ENCODE data around the gene MOB3B. TPM values are rescaled to one million over a fixed set of nuclear protein-coding genes. Genes with fewer than 3 reads are reported as not detected.

MOB3B gene
- total and polyA plus RNA-seq, 10 of the 15 experiments (the other 5 are each of a cell fraction or from before 2014, with no cell fraction given), result 0.44 to 2.7 (median 0.91) TPM

- no peak overlapping the region for H3K4me3 ChIP-seq
- in situ Hi-C loops (cut with MboI), result no loop called here
- DNase-seq (ENCODE audit: low read depth, low spot score) (no peak), FAIRE-seq (no peak), ATAC-seq (no peak)
- ChIA-PET RAD21 (ENCODE audit: unreplicated experiment) (interaction anchor here (2.5 kb wide), 1 partner anchor 192 kb away, joined by 10 read pairs; the partner anchor contains the start of gene MOB3B), POLR2A (no interaction called here), SMC1A (ENCODE audit: uncharacterized antibody, unreplicated experiment) (interaction anchor here (0.7 to 1.9 kb wide), 5 partner anchors 29 to 226 kb away, joined by 3 to 5 read pairs (median 3); partner anchors contain the start of gene MOB3B), CTCF (interaction anchor here (1.5 kb wide), 1 partner anchor 208 kb away, joined by 9 read pairs; no protein-coding TSS in a partner anchor)
- no TSS peak for BruUV-seq (replicated peaks)
- no peak overlapping the region for H3K27ac ChIP-seq (ENCODE audit: control insufficient read depth, insufficient read depth)
- no peak overlapping the region for H2AFZ ChIP-seq (ENCODE audit: control insufficient read depth, low read depth, low read length)
- H3K4me2 ChIP-seq (ENCODE audit: control insufficient read depth, insufficient read depth), result no peak overlapping the region
- no peak overlapping the region for H3K9ac ChIP-seq (ENCODE audit: control insufficient read depth, insufficient read depth, low read length)
- no peaks in the 10 kb centered on the region for H3K36me3 ChIP-seq (ENCODE audit: control insufficient read depth in 2 of 2, insufficient read depth in 2 of 2, low read length in 1 of 2)
- no peaks in the 10 kb centered on the region for H3K4me1 ChIP-seq (ENCODE audit: control insufficient read depth, insufficient read depth, low read length)
- no peaks in the 10 kb centered on the region for H3K9me3 ChIP-seq (replicated peaks; ENCODE audit: control insufficient read depth, insufficient read depth, low read length)
- H4K20me1 ChIP-seq (ENCODE audit: control insufficient read depth, insufficient read depth), result no peaks in the 10 kb centered on the region
- TF ChIP-seq SMC3 (IDR thresholded peaks at IDR 0.05; ENCODE audit: borderline replicate concordance, low read length) (no peak), SREBF1 (IDR thresholded peaks at IDR 0.05; ENCODE audit: low read length) (no peak), RB1 (IDR thresholded peaks at IDR 0.05; ENCODE audit: borderline replicate concordance) (no peak), FOXK2 (IDR thresholded peaks at IDR 0.05) (no peak), STAT1 (conservative IDR thresholded peaks at IDR 0.05) (no peak), ZNF207 (IDR thresholded peaks at IDR 0.05; ENCODE audit: borderline replicate concordance) (no peak), TBL1XR1 (IDR thresholded peaks at IDR 0.05; ENCODE audit: low read depth, low read length) (no peak), SIN3A (IDR thresholded peaks at IDR 0.05; ENCODE audit: low read depth, low read length) (no peak), SMARCA5 (IDR thresholded peaks at IDR 0.05) (no peak), ASH2L (IDR thresholded peaks at IDR 0.05; ENCODE audit: borderline replicate concordance, low read depth) (no peak), HDGF (IDR thresholded peaks at IDR 0.05) (no peak), SRF (IDR thresholded peaks at IDR 0.05; ENCODE audit: low read depth in 2 of 2, low read length in 2 of 2) (no peak), MEF2B (IDR thresholded peaks at IDR 0.05; ENCODE audit: partially characterized antibody, poor library complexity, severe bottlenecking) (no peak), FOXM1 (IDR thresholded peaks at IDR 0.05; ENCODE audit: low read depth, low read length) (no peak), NFIC (IDR thresholded peaks at IDR 0.05; ENCODE audit: low read depth, low read length) (no peak), ZBTB33 (IDR thresholded peaks at IDR 0.05) (no peak), BACH1 (IDR thresholded peaks at IDR 0.05; ENCODE audit: borderline replicate concordance) (no peak), YBX1 (IDR thresholded peaks at IDR 0.05) (no peak)
- no peaks in the 10 kb centered on the region for H3K27me3 ChIP-seq (replicated peaks in 1 of 2; ENCODE audit: control insufficient read depth in 2 of 2, insufficient read depth in 2 of 2, low read length in 1 of 2)
- intact Hi-C loops (cut with micrococcal nuclease; ENCODE audit: unreplicated experiment), result loop anchor here (10.0 kb wide), 1 partner anchor 736 kb away; no protein-coding TSS in a partner anchor
- H3K79me2 ChIP-seq (ENCODE audit: control insufficient read depth, insufficient read depth, low read length), result no peaks in the 10 kb centered on the region
- WGBS (ENCODE audit: insufficient coverage, insufficient replicate concordance, low lambda C conversion rate, missing lambda C conversion rate), result 64% methylated on average over 9 of the region's 9 CpGs
Measured at GRCh38 chr9:27338527-27338903, 191.1 kb downstream of the MOB3B start.

Data from GM12878 (cell line).